SHP77 treated with DMSO at 0.1 percent for 48 hours (cell line): Measurements from ENCODE around the gene AKR7A2.
A peak's percentile ranks its signal among the peaks of the same experiment; 100 is the strongest.
"Not testable (repeated sequence)": the region's sequence is repeated elsewhere in the genome, so short reads cannot be mapped to it uniquely, and the experiment has no call there.

Experiments used
- DNase-seq: peaks from one replicate; lab custom pipeline; 2025; lab: John Stamatoyannopoulos, UW

The AKR7A2 gene

GRCh38 chr1:19260211-19261138 is 51.5 kb downstream of the AKR7A2 start:
- DNase-seq, result peak; percentile 93

DNA sequence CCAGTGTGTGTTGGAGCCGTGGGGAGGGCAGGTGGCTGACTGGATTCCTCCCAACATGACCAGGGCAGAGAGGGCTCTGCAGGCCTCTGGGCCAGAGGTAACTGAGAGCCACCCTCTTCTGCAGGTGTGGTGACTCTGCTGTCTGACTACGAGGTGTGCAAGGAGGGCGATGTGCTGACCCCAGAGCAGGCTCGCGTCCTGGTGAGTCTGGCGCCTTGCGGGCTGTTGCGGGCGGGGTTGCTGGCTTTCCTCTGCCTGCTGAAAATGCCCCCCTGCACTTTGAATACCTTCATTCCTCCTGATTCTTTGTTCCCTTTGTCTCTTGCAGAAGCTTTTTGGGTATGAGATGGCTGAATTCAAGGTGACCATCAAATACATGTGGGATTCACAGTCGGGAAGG is 53.6 kb downstream of the AKR7A2 start:
- DNase-seq, result no peak

GRCh38 chr1:19257178-19257914 is 54.6 kb downstream of the AKR7A2 start:
- no peak for DNase-seq

DNA sequence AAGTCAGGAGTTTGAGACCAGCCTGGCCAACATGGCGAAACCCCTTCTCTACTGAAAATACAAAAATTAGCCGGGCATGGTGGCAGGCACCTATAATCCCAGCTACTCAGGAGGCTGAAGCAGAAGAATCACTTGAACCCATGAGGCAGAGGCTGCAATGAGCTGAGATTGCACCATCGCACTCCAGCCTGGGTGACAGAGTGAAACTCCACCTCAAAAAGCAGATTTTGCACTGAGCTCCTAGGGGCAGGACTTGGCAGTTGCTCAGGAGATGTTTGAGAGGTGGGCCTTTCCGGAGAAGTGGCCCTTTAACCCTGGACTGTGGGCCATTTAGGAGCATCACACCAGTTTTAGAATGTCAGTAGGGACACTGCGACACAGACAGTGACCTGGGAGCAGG is 55.6 kb downstream of the AKR7A2 start:
- not testable (repeated sequence) for DNase-seq

DNA sequence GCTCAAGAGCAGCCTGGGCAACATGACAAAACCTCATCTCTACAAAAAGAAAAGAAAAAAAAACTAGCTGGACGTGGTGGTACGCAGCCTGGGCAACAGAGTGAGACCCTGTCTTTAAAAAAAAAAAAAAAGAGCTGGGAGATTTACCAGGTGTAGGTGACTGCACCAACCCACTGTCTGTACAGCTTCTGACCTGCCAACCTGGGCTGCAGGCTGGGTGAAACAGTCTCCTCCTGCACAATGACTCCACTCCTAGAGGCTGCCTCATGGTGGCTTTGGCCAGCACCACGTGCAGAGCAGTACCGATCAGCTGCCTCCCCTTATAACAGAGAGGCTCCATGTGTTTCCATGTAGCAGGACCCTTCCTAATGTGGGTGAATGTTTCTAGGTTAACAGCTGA is 56.7 kb downstream of the AKR7A2 start:
- DNase-seq, result no peak

- no peak for DNase-seq
Measured at GRCh38 chr1:19254416-19254815, 57.5 kb downstream of the AKR7A2 start.
